DMS53 treated with DMSO at 0.1 percent for 48 hours (cell line): Measurements from ENCODE around the gene NEU2.

Source experiments
- DNase-seq: peaks from one replicate; lab custom pipeline; 2025; ENCODE audit not compliant: unreplicated experiment; lab: John Stamatoyannopoulos, UW

The NEU2 gene

GRCh38 chr2:233075141-233075965, 42.9 kb downstream of the NEU2 start:
- no peak for DNase-seq

- DNase-seq, result no peak
Observed at GRCh38 chr2:233075966-233076339, 43.5 kb downstream of the NEU2 start.

DNA sequence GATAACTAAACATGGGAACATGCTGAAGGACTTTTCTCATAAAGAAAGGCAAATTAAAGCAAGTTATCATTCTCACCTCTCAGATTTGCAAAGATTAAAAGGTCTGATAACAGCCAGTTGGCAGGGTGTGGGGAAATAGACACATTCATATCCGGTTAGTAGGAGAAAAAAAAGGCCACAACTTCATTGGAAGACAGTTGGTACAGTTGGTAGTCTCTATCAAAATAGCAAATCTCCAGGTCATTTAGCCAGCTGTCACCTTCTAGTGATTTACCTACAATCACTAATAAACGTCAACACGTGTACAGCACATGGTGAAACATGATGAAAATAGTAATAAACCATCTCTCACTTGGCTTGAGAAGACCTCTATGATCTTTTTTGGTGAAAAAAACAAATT, 44.3 kb downstream of the NEU2 start:
- DNase-seq, result no peak

DNA sequence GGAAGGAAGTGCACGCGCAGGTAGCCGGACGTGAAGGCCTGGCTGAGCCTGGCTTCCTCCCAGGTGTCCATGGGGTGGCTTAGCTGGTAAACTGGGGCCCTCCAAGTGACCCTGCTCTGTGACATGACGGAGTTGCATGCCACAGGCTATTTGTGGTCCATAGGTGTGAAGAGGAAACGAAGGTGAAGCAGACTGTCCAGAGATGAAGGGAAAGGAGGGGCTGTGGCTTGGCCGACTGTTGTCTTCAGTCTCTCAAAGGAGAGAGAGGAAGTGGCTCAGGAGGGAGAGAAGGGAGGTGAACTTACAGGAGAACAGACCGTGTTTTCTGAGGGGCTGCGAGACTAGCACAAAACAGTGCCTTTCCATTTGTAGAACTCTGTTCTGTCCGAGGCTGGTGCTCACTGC, 47.0 kb downstream of the NEU2 start:
- DNase-seq, result no peak

- DNase-seq, result no peak
Observed at GRCh38 chr2:233079953-233080835, 47.7 kb downstream of the NEU2 start.

GRCh38 chr2:233080836-233081229, 48.4 kb downstream of the NEU2 start:
- no peak for DNase-seq

DNA sequence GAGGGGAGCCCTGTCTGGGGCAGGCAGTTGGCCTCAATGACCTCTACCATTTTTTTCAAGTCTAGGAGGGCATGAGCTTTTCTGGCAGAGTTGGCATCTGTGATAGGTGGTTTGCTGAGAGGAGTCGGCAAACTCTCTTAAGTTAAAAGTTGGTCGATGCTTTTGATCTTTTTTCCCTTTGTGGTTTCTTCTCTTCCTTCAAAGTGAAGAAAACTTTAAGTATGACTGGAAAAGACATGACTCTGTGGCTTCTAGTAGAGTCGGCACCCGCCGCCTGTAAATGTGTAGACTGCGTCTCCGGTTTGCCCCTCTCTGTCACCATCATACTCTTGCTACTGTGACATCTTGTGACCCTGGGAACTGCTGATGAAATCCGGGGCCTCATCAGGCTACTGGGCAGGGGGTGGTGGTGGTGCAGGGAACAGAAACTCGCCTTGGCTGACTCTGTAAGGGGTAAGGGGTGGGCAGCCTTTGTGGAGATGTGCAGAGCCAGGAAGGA, 48.8 kb downstream of the NEU2 start:
- DNase-seq, result no peak

- DNase-seq, result no peak
Observed at GRCh38 chr2:233081731-233082221, 49.3 kb downstream of the NEU2 start.

- DNase-seq, result no peak
Observed at GRCh38 chr2:233082222-233082930, 49.9 kb downstream of the NEU2 start.

- no peak for DNase-seq
Observed at GRCh38 chr2:233082931-233083755, 50.7 kb downstream of the NEU2 start.

GRCh38 chr2:233083782-233084181, 51.3 kb downstream of the NEU2 start:
- DNase-seq, result no peak

DNA sequence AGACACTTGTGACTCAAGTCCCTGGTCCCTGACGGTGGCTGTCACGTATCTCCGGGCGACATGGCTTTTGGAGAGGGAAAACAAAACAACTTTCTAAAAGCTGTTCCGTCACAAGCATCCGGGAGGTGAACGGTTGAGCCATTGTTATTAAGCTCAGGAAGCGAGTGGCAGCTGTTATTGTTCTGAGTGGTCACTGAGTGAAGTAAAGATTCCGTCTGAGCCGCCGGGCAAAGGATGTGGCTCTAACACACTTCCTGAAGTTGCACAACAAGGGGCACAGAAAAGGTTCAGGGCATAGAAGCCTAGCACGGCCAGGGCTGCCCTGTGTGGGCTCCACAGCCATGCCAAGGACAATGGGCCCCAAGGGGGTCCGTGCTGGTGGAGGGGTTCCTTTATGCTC, 52.0 kb downstream of the NEU2 start:
- DNase-seq, result no peak
